22Rv1 (cell line): Measurements from ENCODE around the gene SLC25A17.

Experiments
- CTCF ChIP-seq: fragments of 450-650 bp; IDR thresholded peaks from 2 replicates; pipeline ENCODE4 v1.5.1; 2017; ENCODE audit warnings: mild to moderate bottlenecking
- ZFX ChIP-seq: fragments of 450-650 bp; IDR thresholded peaks from 2 replicates; pipeline ENCODE4 v1.6.1; 2017; ENCODE audit warnings: antibody characterized with exemption, borderline replicate concordance

- TF ChIP-seq CTCF = no peak
- TF ChIP-seq ZFX = no peak
Measured at GRCh38 chr22:40817737-40818136, 1.4 kb downstream of the SLC25A17 start.
